Cardiac muscle cell (in vitro differentiated cells and primary cell): ENCODE measurements around the gene RNF145. TPM values are rescaled to one million over a fixed set of nuclear protein-coding genes. Genes with fewer than 3 reads are reported as not detected.

Experiments
- DNase-seq, 2 donors: peaks; one replicate each; pipeline versions ENCODE4 v3.0.0 to v3.0.0-alpha.2; 2010 to 2017; ENCODE audit warnings: low read depth in 1 of 2, low spot score in 1 of 2
- H3K27ac ChIP-seq: fragments of 200-600 bp; sonication (generic); 2 replicates; pipeline ENCODE4 v1.5.1; 2016
- H3K27me3 ChIP-seq: fragments of 200-600 bp; sonication (generic); 2 replicates; pipeline ENCODE4 v1.6.0; 2016; ENCODE audit warnings: control low read depth
- H3K36me3 ChIP-seq: fragments of 200-600 bp; sonication (generic); 2 replicates; pipeline ENCODE4 v1.5.1; 2016; ENCODE audit warnings: control low read depth
- H3K4me1 ChIP-seq: fragments of 200-600 bp; sonication (generic); 2 replicates; pipeline ENCODE4 v1.8.1; 2017; ENCODE audit warnings: low read depth, mild to moderate bottlenecking, mixed run types
- H3K4me3 ChIP-seq: fragments of 200-600 bp; sonication (generic); 2 replicates; pipeline ENCODE4 v1.5.1; 2016; ENCODE audit warnings: mild to moderate bottlenecking
- H3K9me3 ChIP-seq: fragments of 200-600 bp; sonication (generic); 2 replicates; pipeline ENCODE4 v1.5.1; 2017; ENCODE audit warnings: low read depth, mild to moderate bottlenecking, control low read depth
- CTCF ChIP-seq: IDR thresholded peaks from 2 replicates; pipeline ENCODE4 v1.5.1; 2012; ENCODE audit warnings: low read depth, mild to moderate bottlenecking, low read length
- polyA plus RNA-seq: library from polyadenylated mRNA; unstranded; fragments of >200 nt; fragmentation: Nextera tagmentation; extraction: Ambion mirVana; gene quantifications from 2 replicates; pipeline ENCODE4 v1.2.1, GENCODE V29; 2016
- total RNA-seq: library from RNA; depleted of rRNA; stranded (reverse); fragments of >200 nt; gene quantifications from 2 replicates; pipeline ENCODE4 v1.2.3, GENCODE V29; 2016

RNF145 gene
- total and polyA plus RNA-seq, 2 experiments from 2014 or later: 17.1 to 38.7 TPM

GRCh38 chr5:159112436-159112835 is 96.9 kb downstream of the RNF145 start:
- Histone ChIP-seq H3K4me3 (no peak overlapping the region), H3K9me3 (no peaks in the 10 kb centered on the region), H3K4me1 (no peaks in the 10 kb centered on the region), H3K27ac (no peak overlapping the region), H3K36me3 (no peaks in the 10 kb centered on the region), H3K27me3 (peaks cover 41% of the 10 kb centered on the region)
- TF ChIP-seq CTCF: no peak
- DNase-seq: no peak

Other genes starting within 250 kb of the RNF145 start
- 0.06 and 0.46 TPM in 2 replicates for gene EBF1, start 109.6 kb downstream of the RNF145 start, total RNA-seq
- gene EBF1, start 109.6 kb downstream of the RNF145 start, polyA plus RNA-seq: 0.46 TPM in 1 of 2 replicates, not detected in the other
- gene UBLCP1, start 53.7 kb upstream of the RNF145 start, total RNA-seq: 10.8 and 12.2 TPM in 2 replicates
- gene UBLCP1, start 53.7 kb upstream of the RNF145 start, polyA plus RNA-seq: 30.5 and 31.0 TPM in 2 replicates
- gene IL12B, start 120.9 kb upstream of the RNF145 start, total RNA-seq: not detected in 2 replicates
- gene IL12B, start 120.9 kb upstream of the RNF145 start, polyA plus RNA-seq: not detected in 2 replicates